ENCODE results near the gene ARHGEF33.

ARHGEF33 gene
- long read RNA-seq, donor 1, result 0 reads
- long read RNA-seq, donor 2, result 0 reads
- long read RNA-seq, donor 3, result 0 reads
- long read RNA-seq, donor 4, result 0 reads
- long read RNA-seq, donor 5, result 0 reads
- long read RNA-seq, donor 6, result 0 reads
- long read RNA-seq, donor 7, result 0 reads
- long read RNA-seq, donor 8, result 0 reads

DNA sequence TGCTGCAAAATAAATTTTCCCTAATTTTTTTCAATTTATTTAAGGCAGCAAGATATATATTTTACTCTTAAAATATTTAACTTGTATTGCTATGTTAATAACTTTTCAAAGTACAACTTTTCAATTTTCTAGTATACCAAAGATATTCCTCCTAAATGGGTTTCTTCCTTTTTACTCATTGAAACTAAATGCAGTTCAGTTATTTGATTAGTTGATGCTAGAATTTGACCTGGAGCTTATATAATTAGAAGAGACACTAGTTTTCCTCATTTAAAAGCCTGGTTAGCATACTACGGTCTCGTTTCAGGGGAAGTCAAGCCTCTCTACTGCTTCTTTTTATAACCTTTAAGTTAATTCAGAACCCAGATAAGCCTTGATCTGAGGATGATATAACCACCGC, at the start of gene ARHGEF33:
Gene ARHGEF33, plus strand, starts transcription at position 301 of the 400 bp plus-strand sequence. CDS start 29,573 bp downstream, outside the sequence.
- DNase-seq, result no peak

DNA sequence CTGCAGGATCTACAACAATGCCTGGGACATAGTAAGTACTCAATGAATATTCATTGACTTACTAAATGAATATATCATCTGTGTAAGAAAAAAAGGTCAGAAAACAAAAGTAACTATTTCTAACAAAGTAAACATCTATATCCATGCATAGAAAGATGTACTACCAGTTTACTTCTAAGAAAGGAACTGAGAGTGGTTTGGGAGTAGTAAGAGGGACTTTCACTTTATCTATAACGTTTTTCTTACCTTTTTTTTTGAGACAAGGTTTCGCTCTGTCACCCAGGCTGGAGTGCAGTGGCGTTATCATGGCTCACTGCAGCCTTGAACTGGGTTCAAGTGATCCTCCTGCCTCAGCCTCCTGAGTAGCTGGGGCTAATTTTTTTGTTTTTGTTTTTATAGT, 39.6 kb upstream of the ARHGEF33 start:
- DNase-seq, result no peak

DNA sequence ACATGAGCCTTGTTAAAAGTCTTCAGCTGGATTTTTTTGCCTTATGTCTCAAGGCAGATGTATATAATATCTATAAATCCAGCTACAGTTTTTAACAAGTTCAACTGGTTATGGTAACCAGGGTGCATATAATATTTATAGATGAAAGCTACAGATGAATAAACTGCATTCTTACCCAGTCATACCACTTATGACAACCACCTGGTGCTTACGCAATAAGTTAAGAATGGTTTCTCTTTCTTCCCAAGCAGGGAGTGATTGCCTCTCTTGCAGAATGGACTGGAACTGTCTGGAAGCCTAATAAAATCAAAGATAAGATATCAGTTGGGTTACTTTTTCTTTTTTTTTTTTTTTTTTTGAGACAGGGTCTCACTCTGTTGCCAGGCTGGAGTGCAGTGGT, 33.5 kb upstream of the ARHGEF33 start:
- no peak for DNase-seq

DNA sequence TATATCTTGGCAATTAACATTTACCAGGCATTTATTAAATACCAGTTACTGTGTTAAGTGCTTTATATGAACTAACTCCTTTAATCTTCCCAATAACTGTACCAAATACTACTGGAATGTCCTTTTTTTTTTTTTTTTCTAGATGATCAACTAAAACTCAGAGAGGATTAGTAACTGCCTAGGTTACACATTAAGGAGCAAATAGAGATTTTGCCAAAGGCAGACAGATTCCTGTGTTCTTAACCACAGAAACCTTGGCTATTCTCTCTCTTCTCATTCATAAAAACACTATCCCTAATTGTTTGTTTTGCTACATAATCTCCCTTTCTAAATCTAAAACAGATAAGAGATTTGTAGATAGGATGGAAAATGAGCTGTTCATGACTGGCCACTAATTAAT, 27.2 kb upstream of the ARHGEF33 start:
- DNase-seq, result no peak

DNA sequence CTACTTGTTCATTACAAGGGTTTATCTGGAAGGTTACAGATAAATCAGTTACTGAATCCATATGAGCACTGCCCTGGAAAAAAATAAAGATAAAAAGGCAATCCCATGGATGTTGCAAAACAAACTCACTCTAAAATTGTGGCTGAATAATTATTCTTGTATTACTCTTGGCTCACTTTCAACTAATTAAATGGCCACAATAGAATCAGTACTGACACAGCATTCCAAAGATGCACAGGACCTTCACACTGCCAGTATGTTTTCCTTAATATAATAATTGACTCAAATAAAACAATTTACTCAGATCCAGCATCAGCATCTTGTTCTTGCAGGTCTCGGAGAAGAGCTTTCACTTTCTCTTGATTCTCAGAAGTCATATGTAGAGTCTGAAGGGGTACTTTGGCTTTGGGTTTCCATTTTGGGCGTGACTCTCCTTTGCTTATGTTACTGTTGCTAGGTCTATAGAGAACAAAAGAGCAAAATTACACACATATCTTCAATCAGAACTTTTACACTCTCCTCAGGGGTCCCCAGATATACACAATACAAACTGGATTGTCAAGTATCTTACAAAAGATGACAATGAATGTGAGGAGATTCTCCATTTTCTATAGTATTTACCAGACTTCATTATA, 26.5 kb upstream of the ARHGEF33 start:
- no peak for DNase-seq

DNA sequence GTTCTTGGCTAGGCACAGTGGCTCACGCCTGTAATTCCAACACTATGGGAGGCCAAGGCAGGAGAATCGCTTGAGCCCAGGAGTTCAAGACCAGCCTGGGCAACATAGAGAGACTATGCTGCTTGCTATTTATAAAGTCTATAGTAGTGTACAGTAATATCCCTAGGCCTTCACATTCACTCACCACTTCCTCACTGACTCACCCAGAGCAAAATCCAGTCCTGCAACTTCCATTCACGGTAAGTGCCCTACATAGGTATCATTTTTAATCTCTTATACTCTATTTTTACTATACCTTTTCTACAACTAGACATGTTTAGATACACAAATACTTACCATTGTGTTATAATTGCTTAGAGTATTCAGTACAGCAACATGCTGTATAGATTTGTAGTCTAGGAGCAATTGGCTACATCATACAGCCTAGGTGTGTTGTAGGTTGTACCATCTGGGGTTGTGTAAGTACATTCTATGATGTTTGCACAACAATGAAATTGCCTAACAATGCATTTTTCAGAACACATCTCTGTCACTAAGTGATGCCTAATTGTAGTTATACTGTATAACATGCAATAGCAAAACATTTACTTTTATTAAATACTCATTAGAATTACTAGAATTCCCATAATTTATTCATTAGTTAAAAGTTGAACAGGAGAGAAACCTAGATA, 22.8 kb upstream of the ARHGEF33 start:
- no peak for DNase-seq

DNA sequence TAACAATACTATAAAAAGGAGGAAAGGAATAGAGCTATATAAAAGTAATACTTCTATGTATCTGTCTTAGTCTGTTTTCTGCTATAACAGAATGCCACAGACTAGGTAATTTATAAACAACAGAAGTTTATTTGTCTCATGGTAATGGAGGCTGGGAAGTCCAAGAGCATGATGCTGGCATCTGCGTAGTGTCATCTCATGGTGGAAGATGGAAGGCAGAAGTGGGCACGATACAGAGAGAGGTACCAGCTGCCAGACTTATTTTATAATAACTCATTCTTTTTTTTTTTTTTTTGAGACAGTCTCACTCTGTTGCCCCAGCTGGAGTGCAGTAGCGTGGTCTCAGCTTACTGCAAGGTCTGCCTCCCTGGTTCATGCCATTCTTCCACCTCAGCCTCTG, 18.2 kb upstream of the ARHGEF33 start:
- DNase-seq, result no peak

DNA sequence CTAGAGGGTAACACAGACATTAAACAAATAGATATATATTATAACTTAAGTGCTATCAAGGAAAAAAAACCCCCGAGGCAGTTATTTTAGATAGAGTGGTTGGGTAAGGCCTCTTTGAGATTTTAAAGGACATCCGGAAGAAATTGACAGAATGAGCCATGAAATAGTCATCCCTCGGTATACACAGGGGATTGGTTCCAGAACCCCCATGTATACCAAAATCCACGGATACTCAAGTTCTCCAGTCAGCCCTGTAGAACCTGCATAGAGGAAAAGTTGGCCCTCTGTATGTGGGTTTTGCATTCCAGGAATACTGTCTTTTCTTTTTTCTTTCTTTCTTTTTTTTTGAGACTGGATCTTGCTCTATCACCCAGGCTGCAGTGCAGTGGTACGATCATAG, 15.9 kb upstream of the ARHGEF33 start:
- DNase-seq, result no peak

DNA sequence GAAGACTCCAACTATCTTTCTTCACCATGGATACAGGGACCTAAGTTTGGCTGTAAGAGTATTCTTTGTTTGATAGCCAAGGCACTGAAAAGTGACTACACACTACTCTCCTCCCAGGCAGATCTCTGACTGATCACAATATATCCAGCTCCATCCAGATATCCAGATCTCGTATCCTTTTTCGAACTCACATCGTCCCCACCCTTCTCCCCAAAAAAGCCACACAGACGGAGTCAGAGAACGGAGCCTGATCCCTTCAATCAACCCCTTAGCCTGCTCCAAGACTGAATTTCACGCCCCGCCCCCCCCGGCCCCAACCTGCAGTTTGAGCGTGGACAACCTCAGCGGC, 14.5 kb upstream of the ARHGEF33 start:
- DNase-seq, result no peak

DNA sequence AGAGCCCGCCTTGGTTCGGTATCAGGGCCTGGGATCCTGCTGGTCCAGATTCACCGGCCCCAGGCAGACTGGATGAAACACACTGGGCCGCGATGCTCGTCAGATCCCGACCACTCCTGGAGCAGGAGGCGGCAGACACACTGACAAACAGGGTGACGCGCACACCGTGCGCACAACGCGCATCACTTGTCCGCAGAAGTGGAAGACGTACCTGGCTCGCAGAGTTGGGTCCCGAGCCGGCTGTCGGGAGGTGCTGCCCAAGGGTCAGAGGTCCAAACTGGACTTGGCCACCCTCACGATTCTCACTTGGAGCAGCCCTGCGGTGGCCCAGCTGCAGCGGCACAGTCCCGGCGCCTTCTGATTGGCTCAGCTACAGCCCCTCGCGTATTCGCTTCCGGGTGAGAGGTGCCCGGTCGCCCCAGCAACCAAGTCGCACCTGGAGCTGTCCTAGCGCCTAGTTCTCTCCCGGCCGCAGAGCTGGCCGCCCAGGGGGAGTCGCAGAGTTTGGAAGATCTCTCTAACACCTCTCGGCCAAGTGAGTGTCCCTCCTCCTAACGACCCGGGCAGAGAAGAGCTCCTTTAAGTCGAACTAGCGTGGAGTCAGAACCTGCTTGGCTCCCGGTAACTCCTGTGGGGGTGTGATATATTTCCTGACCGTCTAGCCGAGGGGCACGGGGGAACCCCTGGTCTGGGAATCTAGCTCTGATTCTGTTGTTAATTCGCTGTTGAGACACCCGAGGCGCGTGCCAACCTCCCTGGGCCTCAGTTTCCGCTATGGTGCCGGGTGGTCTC, 13.9 kb upstream of the ARHGEF33 start, which contains the start of the genes DHX57 and MORN2:
Gene DHX57, minus strand, starts transcription at position 359 of the 792 bp plus-strand sequence. CDS start 7,529 bp downstream, outside the sequence.
Gene MORN2, plus strand, starts transcription at position 401 of the 792 bp plus-strand sequence.
- DNase-seq, result peak; percentile 92

DNA sequence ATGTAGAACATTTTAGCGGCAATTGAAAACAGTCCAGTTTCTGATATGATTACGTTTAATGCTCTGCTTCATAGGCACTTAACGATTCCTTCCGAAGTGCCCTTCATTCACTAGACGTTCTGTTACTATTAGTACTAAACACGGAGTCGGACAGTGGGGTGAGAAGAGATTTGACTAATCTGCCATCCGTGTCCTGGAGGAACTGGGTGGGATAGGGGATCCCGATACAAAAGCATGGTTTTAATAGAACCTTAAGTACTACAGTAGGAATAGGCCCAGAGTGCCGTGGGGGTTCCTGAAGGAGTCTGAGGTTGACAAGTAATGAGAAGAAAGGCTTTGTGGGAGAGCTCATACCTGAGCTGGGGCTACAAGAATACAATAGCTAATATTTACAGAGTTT, 13.3 kb upstream of the ARHGEF33 start:
- DNase-seq, result no peak

DNA sequence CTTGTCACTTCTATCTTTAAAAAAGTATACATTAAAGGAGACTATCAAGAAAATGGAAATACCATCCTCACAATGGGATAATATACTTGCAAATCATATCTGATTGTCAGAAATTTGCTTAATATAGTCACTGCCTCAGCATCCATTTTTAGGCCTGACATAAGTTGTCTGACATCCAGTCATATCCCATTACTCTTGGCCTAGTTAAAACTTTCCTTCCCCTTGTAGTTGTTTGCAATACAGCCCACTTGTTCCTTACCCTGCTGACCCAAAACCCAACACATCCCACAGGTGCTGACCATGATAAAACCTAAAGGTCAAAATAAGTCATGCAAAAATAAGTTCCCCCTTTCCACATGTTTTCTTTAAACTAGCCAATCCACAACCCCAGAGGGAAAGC, 3.6 kb upstream of the ARHGEF33 start:
- no peak for DNase-seq

DNA sequence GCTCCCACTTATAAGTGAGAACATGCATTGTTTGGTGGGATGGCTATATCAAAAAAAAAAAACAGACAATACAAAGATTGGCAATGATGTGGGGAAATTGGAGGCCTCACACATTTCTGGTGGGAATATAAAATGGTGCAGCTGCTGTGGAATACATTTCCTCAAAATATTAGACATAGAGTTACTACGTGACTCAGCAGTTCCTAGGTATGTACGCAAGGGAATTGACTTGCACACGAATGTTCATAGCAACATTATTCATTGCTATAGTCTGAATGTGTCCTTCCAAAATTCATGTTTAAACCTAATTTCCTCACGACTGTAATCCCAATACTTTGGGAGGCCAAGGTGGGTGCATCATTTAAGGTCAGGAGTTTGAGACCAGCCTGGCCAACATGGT, 2.3 kb upstream of the ARHGEF33 start:
- no peak for DNase-seq

DNA sequence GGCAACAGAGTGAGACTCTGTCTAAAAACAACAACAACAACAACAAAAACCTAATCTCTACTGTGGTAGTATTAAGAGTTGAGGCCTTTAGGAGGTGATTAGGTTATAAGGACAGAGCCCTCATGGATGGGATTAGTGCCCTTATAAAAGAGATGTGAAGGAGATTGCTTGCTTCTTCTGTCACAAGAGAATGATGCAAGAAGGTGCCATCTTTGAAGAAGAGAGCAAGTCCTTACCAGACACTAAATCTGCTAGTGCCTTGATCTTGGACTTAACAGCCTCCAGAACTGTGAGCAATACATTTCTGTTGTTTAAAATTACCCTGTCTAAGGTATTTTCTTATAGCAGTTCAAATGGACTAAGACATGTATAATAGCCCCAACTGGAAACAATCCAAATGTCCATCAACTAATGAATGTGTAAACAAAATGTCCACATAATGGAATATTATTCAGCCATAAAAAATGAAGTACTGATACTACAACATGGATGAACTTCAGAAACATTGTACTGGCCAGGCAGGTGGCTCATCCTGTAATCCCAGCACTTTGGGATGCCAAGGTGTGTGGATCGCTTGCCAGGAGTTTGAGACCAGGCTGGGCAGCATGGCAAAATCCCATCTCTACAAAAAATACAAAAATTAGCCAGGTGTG, 1.6 kb upstream of the ARHGEF33 start:
- DNase-seq, result no peak

DNA sequence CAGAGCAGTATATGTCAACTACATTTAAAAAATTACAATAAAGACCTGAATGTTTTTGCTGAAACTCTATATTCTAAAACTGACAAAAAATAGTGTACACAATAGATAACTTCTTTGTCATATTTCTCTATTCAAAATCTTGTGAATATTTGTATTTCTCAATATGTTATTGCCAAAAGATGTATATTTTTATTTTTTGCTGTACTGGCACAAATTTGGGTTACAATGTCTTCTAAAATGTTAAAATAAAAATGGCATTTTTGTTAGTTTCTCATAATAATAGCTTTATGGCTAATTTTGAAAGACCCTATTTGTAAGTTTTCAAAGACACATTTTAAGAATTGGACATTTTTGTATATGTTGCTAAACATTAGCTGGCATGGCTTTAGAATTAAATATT, 630 bp upstream of the ARHGEF33 start:
- no peak for DNase-seq

DNA sequence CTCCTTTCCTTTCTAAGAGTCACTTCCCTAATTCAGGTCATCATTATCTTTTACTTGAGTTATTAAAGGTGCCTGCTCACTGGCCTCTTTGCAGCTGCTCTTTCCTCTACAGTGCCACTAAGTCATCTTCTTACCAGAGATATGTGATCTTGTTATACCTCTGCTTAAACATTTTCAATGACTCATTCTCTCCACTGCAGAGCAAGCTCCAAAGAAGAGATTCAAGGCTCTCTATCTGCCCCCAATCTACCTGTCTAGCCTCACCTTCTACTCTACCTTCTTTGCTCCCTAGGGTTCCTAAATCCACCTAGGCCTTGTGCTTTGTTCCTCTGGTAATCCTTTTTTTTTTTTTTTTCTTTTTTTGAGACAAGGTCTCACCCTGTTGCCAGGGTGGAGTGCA, 3.1 kb downstream of the ARHGEF33 start:
- no peak for DNase-seq

DNA sequence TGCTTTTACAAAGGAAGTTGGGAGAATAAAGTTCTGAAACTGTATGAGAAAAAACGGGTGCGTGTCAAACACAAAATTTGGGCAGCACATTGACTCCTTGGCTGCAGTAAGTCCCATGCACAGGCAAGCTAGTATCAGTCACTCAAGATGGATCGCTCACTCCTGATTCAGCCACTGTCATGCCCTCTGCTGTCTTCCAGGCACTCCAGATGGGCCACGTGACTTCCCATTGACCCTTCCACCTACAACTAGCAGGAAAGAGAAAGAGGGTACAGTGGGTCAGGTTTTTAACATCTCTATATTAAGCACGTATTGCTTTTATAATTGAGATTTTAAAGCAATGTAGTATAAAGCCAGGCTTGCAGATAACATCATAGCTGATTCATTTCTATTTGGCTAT, 8.6 kb downstream of the ARHGEF33 start:
- no peak for DNase-seq

DNA sequence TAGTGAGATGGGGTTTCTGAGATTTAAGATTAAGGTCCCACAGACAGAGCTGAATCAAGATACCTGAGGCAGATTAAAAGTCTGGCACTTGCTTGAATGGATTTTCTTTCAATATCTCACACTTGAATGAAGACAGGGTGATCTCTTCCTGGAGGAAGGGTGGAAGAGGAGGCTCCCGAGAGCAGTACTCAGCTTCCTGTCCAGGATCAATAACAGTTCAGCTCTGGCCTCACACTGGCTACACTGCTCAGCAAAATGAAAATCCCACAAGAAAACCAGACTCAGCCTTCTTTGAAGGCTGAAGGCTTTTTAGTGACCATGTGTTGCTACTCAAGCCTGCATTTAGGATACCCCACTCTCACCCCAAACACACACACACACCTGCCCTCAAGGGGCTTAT, 11.1 kb downstream of the ARHGEF33 start:
- no peak for DNase-seq

DNA sequence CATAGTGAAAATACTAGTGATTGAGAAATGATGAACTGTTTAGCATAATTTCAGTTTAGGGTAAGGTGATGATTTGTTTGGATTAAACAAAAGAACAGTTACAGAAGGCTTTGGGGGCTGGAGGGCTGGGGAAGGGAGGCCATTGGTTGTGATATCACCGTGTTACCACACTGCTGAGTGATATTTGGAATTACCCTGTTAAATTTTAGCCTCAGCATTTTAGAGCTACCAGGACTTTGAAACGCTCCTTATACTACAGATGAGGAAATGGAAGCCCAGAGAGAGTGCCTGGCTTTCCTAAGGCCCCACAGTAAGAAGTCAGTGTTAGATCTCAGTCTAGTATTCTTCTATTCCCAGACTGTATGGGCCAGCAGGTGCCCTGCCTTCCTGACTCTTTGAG, 15.6 kb downstream of the ARHGEF33 start:
- no peak for DNase-seq

DNA sequence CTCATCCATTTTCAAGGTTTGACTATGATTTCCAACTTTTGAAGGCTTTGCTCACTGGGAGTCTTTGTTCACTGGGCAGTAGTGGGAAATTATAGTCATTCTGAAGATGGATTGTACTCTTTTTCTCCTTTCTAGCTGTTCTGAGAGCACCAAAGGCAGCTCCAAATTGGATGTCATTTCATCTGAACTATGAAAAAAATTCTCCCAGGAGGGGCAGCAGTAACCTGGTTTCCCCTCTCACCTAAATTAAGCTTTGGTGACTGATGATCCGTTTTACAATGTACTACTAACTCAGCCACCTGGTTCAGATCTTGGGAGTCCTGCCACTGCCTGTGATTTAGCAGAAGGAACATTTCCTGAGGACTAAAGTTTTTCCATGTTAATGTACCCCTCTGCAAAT, 17.6 kb downstream of the ARHGEF33 start:
- DNase-seq, result no peak

DNA sequence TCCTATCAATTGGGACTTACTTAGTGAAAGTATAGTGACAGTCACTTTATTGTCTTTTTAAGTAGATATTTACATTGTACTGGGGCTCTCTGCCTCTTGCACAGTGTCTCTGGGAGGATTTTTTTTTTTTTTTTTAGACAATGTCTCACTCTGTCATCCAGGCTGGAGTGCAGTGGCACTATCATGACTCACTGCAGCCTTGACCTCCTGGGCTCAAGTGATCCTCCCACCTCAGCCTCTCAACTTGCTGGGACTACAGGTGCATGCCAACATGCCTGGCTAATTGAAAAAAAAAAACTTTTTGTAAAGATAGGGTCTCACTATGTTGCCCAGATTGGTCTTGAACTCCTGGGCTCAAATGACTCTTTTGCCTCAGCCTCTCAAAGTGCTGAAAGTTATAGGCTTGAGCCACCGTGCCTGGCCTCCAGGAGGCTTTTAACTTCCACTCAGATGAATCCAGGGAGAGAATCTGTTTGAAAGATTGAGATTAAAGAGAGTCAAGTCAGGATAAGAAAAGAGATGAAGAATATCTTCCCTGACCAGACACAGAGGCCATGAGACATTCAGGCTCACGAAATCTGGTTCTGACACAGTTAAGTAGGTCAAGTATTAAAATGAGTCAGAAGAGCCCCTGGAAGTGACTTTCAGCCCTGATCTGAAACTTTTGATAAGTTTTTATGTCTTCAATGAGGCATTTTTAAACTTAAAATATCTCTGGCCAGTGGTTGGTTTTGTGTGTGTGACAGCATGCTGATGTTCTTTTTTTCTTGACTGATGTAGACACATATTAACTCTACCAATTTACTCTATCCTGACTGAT, 18.3 kb downstream of the ARHGEF33 start:
- DNase-seq, result no peak

DNA sequence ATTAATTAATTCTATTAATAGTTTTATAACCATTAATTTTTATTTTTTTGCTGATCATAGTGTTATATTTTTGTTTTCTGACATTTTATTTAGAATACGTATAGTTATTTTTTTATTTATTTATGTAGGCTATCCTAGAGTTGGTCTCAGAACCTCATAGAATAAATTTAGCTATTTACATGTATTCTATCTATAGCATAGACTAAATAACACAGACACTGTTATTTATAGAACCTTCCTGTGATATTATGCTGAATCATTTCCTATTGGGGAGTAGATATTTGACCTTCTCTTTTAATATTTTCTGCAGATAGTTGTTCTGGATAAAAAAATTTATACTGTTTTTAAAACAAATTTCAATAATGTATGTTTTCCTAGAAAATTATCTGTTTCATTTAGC, 20.2 kb downstream of the ARHGEF33 start:
- DNase-seq, result no peak
